Measurements from ENCODE around the gene ATP13A3.

DNA sequence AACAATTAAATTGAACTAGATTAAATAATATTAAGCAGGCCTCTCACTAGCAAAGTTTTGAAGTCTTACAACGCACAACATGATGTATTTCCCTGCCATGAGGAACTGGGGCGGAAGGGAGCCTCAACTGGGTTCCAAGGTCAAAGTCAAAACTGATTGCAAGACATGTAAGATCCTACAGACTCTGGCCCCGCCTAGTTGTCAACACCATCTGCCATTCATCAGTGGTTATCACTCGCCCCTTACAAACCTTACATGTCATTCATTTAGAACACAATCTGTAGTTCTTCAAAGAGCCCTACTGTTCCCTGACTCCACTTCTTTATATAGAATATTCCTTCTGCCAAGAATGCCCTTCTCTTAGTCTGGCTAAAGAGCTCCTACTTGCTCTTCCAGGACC lies 10.0 kb downstream of the ATP13A3 start:
- no peak for TF ChIP-seq POLR2A (IDR thresholded peaks at IDR 0.05)
- TF ChIP-seq, protein P1, sequence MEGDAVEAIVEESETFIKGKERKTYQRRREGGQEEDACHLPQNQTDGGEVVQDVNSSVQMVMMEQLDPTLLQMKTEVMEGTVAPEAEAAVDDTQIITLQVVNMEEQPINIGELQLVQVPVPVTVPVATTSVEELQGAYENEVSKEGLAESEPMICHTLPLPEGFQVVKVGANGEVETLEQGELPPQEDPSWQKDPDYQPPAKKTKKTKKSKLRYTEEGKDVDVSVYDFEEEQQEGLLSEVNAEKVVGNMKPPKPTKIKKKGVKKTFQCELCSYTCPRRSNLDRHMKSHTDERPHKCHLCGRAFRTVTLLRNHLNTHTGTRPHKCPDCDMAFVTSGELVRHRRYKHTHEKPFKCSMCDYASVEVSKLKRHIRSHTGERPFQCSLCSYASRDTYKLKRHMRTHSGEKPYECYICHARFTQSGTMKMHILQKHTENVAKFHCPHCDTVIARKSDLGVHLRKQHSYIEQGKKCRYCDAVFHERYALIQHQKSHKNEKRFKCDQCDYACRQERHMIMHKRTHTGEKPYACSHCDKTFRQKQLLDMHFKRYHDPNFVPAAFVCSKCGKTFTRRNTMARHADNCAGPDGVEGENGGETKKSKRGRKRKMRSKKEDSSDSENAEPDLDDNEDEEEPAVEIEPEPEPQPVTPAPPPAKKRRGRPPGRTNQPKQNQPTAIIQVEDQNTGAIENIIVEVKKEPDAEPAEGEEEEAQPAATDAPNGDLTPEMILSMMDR (IDR thresholded peaks at IDR 0.05): no peak

Measured in gastroesophageal sphincter (tissue), 3 donors.